Hypothalamus (tissue), 51 donors: ENCODE measurements around the gene MGAT3.

Experiments
- DNase-seq, 51 donors: peaks; one replicate each; lab custom pipeline; 2025; lab: John Stamatoyannopoulos, UW

The MGAT3 gene

GRCh38 chr22:39524089-39524752, 67.4 kb downstream of the MGAT3 start:
- no peak for DNase-seq

- no peak for DNase-seq
These were observed 68.2 kb downstream of the MGAT3 start for GRCh38 chr22:39524753-39525657.

GRCh38 chr22:39525658-39525975, 68.8 kb downstream of the MGAT3 start:
- DNase-seq, result no peak

GRCh38 chr22:39526736-39527171, 69.9 kb downstream of the MGAT3 start:
- DNase-seq, result no peak

GRCh38 chr22:39527481-39527961, 70.7 kb downstream of the MGAT3 start:
- peak in 1 of 51 donors; percentile 25 for DNase-seq

- no peak for DNase-seq
These were observed 71.4 kb downstream of the MGAT3 start for GRCh38 chr22:39528080-39528661.

- peak in 50 of 51 donors; percentile 30 to 94 (median 82) for DNase-seq
These were observed 72.1 kb downstream of the MGAT3 start for GRCh38 chr22:39528681-39529486.

- DNase-seq, result no peak
These were observed 72.7 kb downstream of the MGAT3 start for GRCh38 chr22:39529487-39529851.

GRCh38 chr22:39530116-39530515, 73.3 kb downstream of the MGAT3 start:
- no peak for DNase-seq

- DNase-seq, result peak in 1 of 51 donors; percentile 11
These were observed 74.0 kb downstream of the MGAT3 start for GRCh38 chr22:39530692-39531331.

- DNase-seq, result peak; percentile 78 to 99 (median 97)
These were observed 75.6 kb downstream of the MGAT3 start, which contains the start of gene RPS19BP1 for GRCh38 chr22:39532215-39533073. RPS19BP1 (minus strand) TSS chr22:39532748; CDS start chr22:39532738, 10 bp downstream.

- DNase-seq, result no peak
These were observed 77.3 kb downstream of the MGAT3 start for GRCh38 chr22:39534092-39534506.

- peak in 45 of 51 donors; percentile 19 to 85 (median 61) for DNase-seq
These were observed 78.0 kb downstream of the MGAT3 start for GRCh38 chr22:39534591-39535356.

GRCh38 chr22:39535357-39535725, 78.5 kb downstream of the MGAT3 start:
- no peak for DNase-seq

GRCh38 chr22:39535831-39536449, 79.1 kb downstream of the MGAT3 start:
- DNase-seq, result no peak

- no peak for DNase-seq
These were observed 79.9 kb downstream of the MGAT3 start for GRCh38 chr22:39536711-39537110.

- no peak for DNase-seq
These were observed 81.2 kb downstream of the MGAT3 start for GRCh38 chr22:39537975-39538374.
